ENCODE measurements around the gene THOC7. TPM values are rescaled to one million over a fixed set of nuclear protein-coding genes. Genes with fewer than 3 reads are reported as not detected.

THOC7 gene
- total RNA-seq, 1 donor from 2014 or later: 141 TPM

- H3K36me3 Mint-ChIP-seq: peaks cover 10% of the 10 kb centered on the region
- no peaks in the 10 kb centered on the region for H3K27me3 ChIP-seq
- peaks cover 9% of the 10 kb centered on the region for H3K4me1 ChIP-seq
- peaks cover 5% of the 10 kb centered on the region for H4K20me1 ChIP-seq (ENCODE audit: low read depth)
- peaks cover 5% of the 10 kb centered on the region for H3F3A ChIP-seq (ENCODE audit: low read depth)
- H3K36me3 ChIP-seq: no peaks in the 10 kb centered on the region
- no peak for TF ChIP-seq EZH2phosphoT487 (IDR thresholded peaks at IDR 0.05)
- no peak for TF ChIP-seq CTCF (IDR thresholded peaks at IDR 0.05)
- no peak for TF ChIP-seq EZH2 (IDR thresholded peaks at IDR 0.05)
- peaks cover 55% of the 10 kb centered on the region for H3K79me2 ChIP-seq (ENCODE audit: low read depth)
- H3K4me1 Mint-ChIP-seq: peaks cover 8% of the 10 kb centered on the region
- no peaks in the 10 kb centered on the region for H3K9me3 Mint-ChIP-seq
- H3K4me3 ChIP-seq: no peak overlapping the region
- H3K27ac Mint-ChIP-seq: no peak overlapping the region
- H3K4me2 ChIP-seq: no peak overlapping the region
- no peaks in the 10 kb centered on the region for H3K9me3 ChIP-seq (ENCODE audit: low read depth)
- no peaks in the 10 kb centered on the region for H3K27me3 Mint-ChIP-seq (ENCODE audit: insufficient read depth, low read depth)
- no peak overlapping the region for H2AFZ ChIP-seq (replicated peaks)
- no peak for DNase-seq (ENCODE audit: low spot score)
- H3K9ac ChIP-seq: no peak overlapping the region
- H3K27ac ChIP-seq: no peak overlapping the region
- H3K4me3 Mint-ChIP-seq: no peak overlapping the region
Measured at GRCh38 chr3:63851287-63851686, 12.3 kb downstream of the THOC7 start.

GRCh38 chr3:63849175-63849574 is 14.4 kb downstream of the THOC7 start:
- peaks cover 8% of the 10 kb centered on the region for H3K4me1 Mint-ChIP-seq
- no peaks in the 10 kb centered on the region for H3K27me3 Mint-ChIP-seq (ENCODE audit: insufficient read depth, low read depth)
- Histone ChIP-seq H3K9ac (no peak overlapping the region), H3K27ac (no peak overlapping the region), H3K36me3 (no peaks in the 10 kb centered on the region), H3F3A (ENCODE audit: low read depth) (peaks cover 1% of the 10 kb centered on the region), H3K9me3 (ENCODE audit: low read depth) (no peaks in the 10 kb centered on the region), H3K4me2 (no peak overlapping the region), H3K79me2 (ENCODE audit: low read depth) (peaks cover 36% of the 10 kb centered on the region), H3K4me3 (no peak overlapping the region), H3K27me3 (no peaks in the 10 kb centered on the region), H2AFZ (replicated peaks) (no peak overlapping the region), H3K4me1 (peaks cover 9% of the 10 kb centered on the region), H4K20me1 (ENCODE audit: low read depth) (peaks cover 5% of the 10 kb centered on the region)
- H3K36me3 Mint-ChIP-seq: peaks cover 12% of the 10 kb centered on the region
- TF ChIP-seq EZH2phosphoT487 (IDR thresholded peaks at IDR 0.05): no peak
- no peak for TF ChIP-seq CTCF (IDR thresholded peaks at IDR 0.05)
- no peak for DNase-seq (ENCODE audit: low spot score)
- H3K4me3 Mint-ChIP-seq: no peak overlapping the region
- H3K9me3 Mint-ChIP-seq: no peaks in the 10 kb centered on the region
- no peak overlapping the region for H3K27ac Mint-ChIP-seq

- no peaks in the 10 kb centered on the region for H3K27me3 Mint-ChIP-seq (ENCODE audit: insufficient read depth, low read depth)
- H3K4me1 Mint-ChIP-seq: peaks cover 8% of the 10 kb centered on the region
- H3K4me3 ChIP-seq: no peak overlapping the region
- no peaks in the 10 kb centered on the region for H3K9me3 ChIP-seq (ENCODE audit: low read depth)
- H4K20me1 ChIP-seq (ENCODE audit: low read depth): peaks cover 5% of the 10 kb centered on the region
- no peaks in the 10 kb centered on the region for H3K27me3 ChIP-seq
- H3K27ac ChIP-seq: no peak overlapping the region
- no peaks in the 10 kb centered on the region for H3K9me3 Mint-ChIP-seq
- TF ChIP-seq CTCF (IDR thresholded peaks at IDR 0.05) (no peak), EZH2phosphoT487 (IDR thresholded peaks at IDR 0.05) (no peak), EZH2 (IDR thresholded peaks at IDR 0.05) (no peak)
- no peak overlapping the region for H2AFZ ChIP-seq (replicated peaks)
- no peak for DNase-seq (ENCODE audit: low spot score)
- H3K36me3 ChIP-seq: no peaks in the 10 kb centered on the region
- no peak overlapping the region for H3K9ac ChIP-seq
- no peak overlapping the region for H3K27ac Mint-ChIP-seq
- no peak overlapping the region for H3K4me2 ChIP-seq
- H3F3A ChIP-seq (ENCODE audit: low read depth): no peaks in the 10 kb centered on the region
- H3K79me2 ChIP-seq (ENCODE audit: low read depth): peaks cover 31% of the 10 kb centered on the region
- peaks cover 15% of the 10 kb centered on the region for H3K36me3 Mint-ChIP-seq
- H3K4me1 ChIP-seq: peaks cover 9% of the 10 kb centered on the region
- no peak overlapping the region for H3K4me3 Mint-ChIP-seq
Measured at GRCh38 chr3:63847718-63848450, 15.7 kb downstream of the THOC7 start.
